WTC11 (cell line): ENCODE results near the gene FER. TPM values are rescaled to one million over a fixed set of nuclear protein-coding genes. Genes with fewer than 3 reads are reported as not detected.

Experiments used
- ATAC-seq: fragments of 200-7000 bp; cut with Tn5 transposase; 2 replicates; pipeline ENCODE4 v1.10.0; 2021; ENCODE audit warnings: mild to moderate bottlenecking, moderate library complexity
- CTCF ChIA-PET: fragments of 300-600 bp; sonication (Branson Sonifier 250); formaldehyde crosslinking; loops from one replicate; lab custom pipeline; 2021; ENCODE audit warnings: antibody characterized with exemption; lab: Charles Lee
- POLR2A ChIA-PET: fragments of 350-600 bp; sonication (Branson Sonifier 250); formaldehyde crosslinking; loops from one replicate; lab custom pipeline; 2021; ENCODE audit warnings: antibody characterized with exemption; lab: Charles Lee
- DNase-seq: peaks from one replicate; pipeline ENCODE4 v3.0.0; 2021; ENCODE audit warnings: low spot score
- H3K27ac Mint-ChIP-seq: 2 replicates; pipeline ENCODE4 v1.8.0; 2021; ENCODE audit warnings: mixed read lengths
- H3K27me3 Mint-ChIP-seq: 2 replicates; pipeline ENCODE4 v1.8.0; 2021; ENCODE audit warnings: low read depth, mild to moderate bottlenecking, moderate library complexity, mixed read lengths
- H3K36me3 Mint-ChIP-seq: 2 replicates; pipeline ENCODE4 v1.8.0; 2021; ENCODE audit warnings: mixed read lengths
- H3K4me1 Mint-ChIP-seq: 2 replicates; pipeline ENCODE4 v1.8.0; 2022; ENCODE audit warnings: mixed read lengths
- H3K4me3 Mint-ChIP-seq: 2 replicates; pipeline ENCODE4 v1.8.0; 2021; ENCODE audit warnings: mild to moderate bottlenecking, moderate library complexity, mixed read lengths
- H3K9me3 Mint-ChIP-seq: 2 replicates; pipeline ENCODE4 v1.8.0; 2021; ENCODE audit warnings: mixed read lengths
- ELF4 ChIP-seq: sonication (generic); formaldehyde crosslinking; IDR thresholded peaks from 2 replicates; pipeline ENCODE4 v1.8.1; 2022; ENCODE audit warnings: low read depth, mild to moderate bottlenecking, moderate library complexity, missing genetic modification reagents
- NR3C1 ChIP-seq: sonication (generic); formaldehyde crosslinking; conservative IDR thresholded peaks from 2 replicates; pipeline ENCODE4 v1.8.1; 2023; ENCODE audit warnings: low read depth, mild to moderate bottlenecking, missing genetic modification reagents
- SOX15 ChIP-seq: fragments of 250-450 bp; sonication (Bioruptor Pico); IDR thresholded peaks from 2 replicates; pipeline ENCODE4 v1.9.0; 2021; ENCODE audit warnings: mild to moderate bottlenecking
- ZNF121 ChIP-seq: sonication (generic); formaldehyde crosslinking; IDR thresholded peaks from 2 replicates; pipeline ENCODE4 v1.8.0; 2023; ENCODE audit warnings: missing genetic modification reagents
- ZNF138 ChIP-seq: sonication (generic); formaldehyde crosslinking; conservative IDR thresholded peaks from 2 replicates; pipeline ENCODE4 v1.8.1; 2022; ENCODE audit warnings: mild to moderate bottlenecking, moderate library complexity, missing genetic modification reagents
- ZNF317 ChIP-seq: sonication (generic); formaldehyde crosslinking; IDR thresholded peaks from 2 replicates; pipeline ENCODE4 v1.8.1; 2023; ENCODE audit warnings: low read depth, mild to moderate bottlenecking, moderate library complexity, missing genetic modification reagents, borderline replicate concordance
- total RNA-seq: library from RNA; stranded (reverse); gene quantifications from 3 replicates; pipeline ENCODE4 v1.2.3, GENCODE V29; 2021
- TF ChIP-seq, protein P1 (sequence below): sonication (generic); formaldehyde crosslinking; IDR thresholded peaks from 2 replicates; pipeline ENCODE4 v1.8.1; 2022; ENCODE audit warnings: low read depth, missing genetic modification reagents, borderline replicate concordance
- TF ChIP-seq, protein P2 (sequence below): sonication (generic); formaldehyde crosslinking; IDR thresholded peaks from 2 replicates; pipeline ENCODE4 v1.8.0; 2022; ENCODE audit warnings: mild to moderate bottlenecking, missing genetic modification reagents
- TF ChIP-seq, protein P3 (sequence below): fragments of 200-600 bp; IDR thresholded peaks from 2 replicates; pipeline ENCODE4 v1.8.0; 2022; ENCODE audit warnings: antibody characterized with exemption
- TF ChIP-seq, protein P4 (sequence below): fragments of 250-450 bp; sonication (Bioruptor Pico); IDR thresholded peaks from 2 replicates; pipeline ENCODE4 v1.9.0; 2021; ENCODE audit warnings: mild to moderate bottlenecking, borderline replicate concordance
- TF ChIP-seq, protein P5 (sequence below): fragments of 250-450 bp; sonication (Bioruptor Pico); IDR thresholded peaks from 2 replicates; pipeline ENCODE4 v1.9.0; 2021; ENCODE audit warnings: mild to moderate bottlenecking
- TF ChIP-seq, protein P6 (sequence below): sonication (generic); formaldehyde crosslinking; IDR thresholded peaks from 2 replicates; pipeline ENCODE4 v1.8.0; 2022; ENCODE audit warnings: mild to moderate bottlenecking, missing genetic modification reagents

The FER gene
- total RNA-seq, 1 experiment from 2014 or later, result 13.8 TPM

DNA sequence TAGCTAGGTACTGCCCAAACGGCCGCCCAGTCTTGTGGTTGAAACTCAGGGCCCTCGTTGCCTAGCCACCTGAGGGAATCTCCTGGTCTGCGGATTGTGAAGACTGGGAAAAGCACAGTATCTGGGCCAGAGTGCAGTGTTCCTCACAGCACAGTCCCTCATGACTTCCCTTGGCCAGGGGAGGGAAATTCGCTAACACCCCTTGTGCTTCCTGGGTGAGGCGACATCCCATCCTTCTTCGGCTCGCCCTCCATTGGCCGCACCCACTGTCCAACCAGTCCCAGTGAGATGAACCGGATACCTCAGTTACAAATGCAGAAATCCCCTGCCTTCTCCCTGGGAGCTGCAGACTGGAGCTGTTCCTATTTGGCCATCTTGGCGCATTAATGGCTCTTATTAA, 250.5 kb downstream of the FER start (continued):
- TF ChIP-seq ZNF317 (no peak), SOX15 (CRISPR knock-in tag) (no peak)
- TF ChIP-seq, protein P1, sequence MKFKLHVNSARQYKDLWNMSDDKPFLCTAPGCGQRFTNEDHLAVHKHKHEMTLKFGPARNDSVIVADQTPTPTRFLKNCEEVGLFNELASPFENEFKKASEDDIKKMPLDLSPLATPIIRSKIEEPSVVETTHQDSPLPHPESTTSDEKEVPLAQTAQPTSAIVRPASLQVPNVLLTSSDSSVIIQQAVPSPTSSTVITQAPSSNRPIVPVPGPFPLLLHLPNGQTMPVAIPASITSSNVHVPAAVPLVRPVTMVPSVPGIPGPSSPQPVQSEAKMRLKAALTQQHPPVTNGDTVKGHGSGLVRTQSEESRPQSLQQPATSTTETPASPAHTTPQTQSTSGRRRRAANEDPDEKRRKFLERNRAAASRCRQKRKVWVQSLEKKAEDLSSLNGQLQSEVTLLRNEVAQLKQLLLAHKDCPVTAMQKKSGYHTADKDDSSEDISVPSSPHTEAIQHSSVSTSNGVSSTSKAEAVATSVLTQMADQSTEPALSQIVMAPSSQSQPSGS (CRISPR knock-in tag), result no peak

DNA sequence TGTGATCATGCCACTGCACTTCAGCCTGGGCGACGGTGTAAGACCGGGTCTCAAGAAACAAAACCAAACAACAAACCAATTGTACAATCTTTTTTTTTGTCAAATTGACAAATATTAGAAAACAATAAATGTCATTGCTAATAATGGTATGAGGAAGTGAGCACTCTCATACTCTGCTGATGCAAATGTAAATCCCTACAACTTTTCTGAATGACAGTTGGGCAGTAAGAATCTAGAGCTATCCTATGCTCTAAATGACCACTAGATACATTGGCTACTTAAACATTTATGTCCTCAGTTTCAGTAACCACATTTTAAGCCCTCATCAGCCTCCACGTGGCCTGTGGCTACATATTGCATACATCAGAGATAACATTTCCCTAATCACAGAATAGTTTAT, 256.2 kb downstream of the FER start:
- peaks cover 4% of the 10 kb centered on the region; the same call in 1 of the 2 replicates for H3K9me3 Mint-ChIP-seq
- POLR2A ChIA-PET, result no interaction called here
- H3K27ac Mint-ChIP-seq, result no peak overlapping the region
- ATAC-seq (no peak), DNase-seq (no peak)
- H3K27me3 Mint-ChIP-seq, result no peaks in the 10 kb centered on the region
- CTCF ChIA-PET, result no interaction called here
- H3K4me3 Mint-ChIP-seq, result no peak overlapping the region
- no peaks in the 10 kb centered on the region; the same call in 1 of the 2 replicates for H3K36me3 Mint-ChIP-seq
- TF ChIP-seq NR3C1 (CRISPR knock-in tag), result no peak
- TF ChIP-seq, protein P2, sequence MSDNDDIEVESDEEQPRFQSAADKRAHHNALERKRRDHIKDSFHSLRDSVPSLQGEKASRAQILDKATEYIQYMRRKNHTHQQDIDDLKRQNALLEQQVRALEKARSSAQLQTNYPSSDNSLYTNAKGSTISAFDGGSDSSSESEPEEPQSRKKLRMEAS (CRISPR knock-in tag), result no peak
- TF ChIP-seq, protein P3, sequence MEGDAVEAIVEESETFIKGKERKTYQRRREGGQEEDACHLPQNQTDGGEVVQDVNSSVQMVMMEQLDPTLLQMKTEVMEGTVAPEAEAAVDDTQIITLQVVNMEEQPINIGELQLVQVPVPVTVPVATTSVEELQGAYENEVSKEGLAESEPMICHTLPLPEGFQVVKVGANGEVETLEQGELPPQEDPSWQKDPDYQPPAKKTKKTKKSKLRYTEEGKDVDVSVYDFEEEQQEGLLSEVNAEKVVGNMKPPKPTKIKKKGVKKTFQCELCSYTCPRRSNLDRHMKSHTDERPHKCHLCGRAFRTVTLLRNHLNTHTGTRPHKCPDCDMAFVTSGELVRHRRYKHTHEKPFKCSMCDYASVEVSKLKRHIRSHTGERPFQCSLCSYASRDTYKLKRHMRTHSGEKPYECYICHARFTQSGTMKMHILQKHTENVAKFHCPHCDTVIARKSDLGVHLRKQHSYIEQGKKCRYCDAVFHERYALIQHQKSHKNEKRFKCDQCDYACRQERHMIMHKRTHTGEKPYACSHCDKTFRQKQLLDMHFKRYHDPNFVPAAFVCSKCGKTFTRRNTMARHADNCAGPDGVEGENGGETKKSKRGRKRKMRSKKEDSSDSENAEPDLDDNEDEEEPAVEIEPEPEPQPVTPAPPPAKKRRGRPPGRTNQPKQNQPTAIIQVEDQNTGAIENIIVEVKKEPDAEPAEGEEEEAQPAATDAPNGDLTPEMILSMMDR, result no peak
- TF ChIP-seq ZNF138 (CRISPR knock-in tag), result no peak
- TF ChIP-seq ZNF121 (CRISPR knock-in tag), result no peak
- TF ChIP-seq, protein P4, sequence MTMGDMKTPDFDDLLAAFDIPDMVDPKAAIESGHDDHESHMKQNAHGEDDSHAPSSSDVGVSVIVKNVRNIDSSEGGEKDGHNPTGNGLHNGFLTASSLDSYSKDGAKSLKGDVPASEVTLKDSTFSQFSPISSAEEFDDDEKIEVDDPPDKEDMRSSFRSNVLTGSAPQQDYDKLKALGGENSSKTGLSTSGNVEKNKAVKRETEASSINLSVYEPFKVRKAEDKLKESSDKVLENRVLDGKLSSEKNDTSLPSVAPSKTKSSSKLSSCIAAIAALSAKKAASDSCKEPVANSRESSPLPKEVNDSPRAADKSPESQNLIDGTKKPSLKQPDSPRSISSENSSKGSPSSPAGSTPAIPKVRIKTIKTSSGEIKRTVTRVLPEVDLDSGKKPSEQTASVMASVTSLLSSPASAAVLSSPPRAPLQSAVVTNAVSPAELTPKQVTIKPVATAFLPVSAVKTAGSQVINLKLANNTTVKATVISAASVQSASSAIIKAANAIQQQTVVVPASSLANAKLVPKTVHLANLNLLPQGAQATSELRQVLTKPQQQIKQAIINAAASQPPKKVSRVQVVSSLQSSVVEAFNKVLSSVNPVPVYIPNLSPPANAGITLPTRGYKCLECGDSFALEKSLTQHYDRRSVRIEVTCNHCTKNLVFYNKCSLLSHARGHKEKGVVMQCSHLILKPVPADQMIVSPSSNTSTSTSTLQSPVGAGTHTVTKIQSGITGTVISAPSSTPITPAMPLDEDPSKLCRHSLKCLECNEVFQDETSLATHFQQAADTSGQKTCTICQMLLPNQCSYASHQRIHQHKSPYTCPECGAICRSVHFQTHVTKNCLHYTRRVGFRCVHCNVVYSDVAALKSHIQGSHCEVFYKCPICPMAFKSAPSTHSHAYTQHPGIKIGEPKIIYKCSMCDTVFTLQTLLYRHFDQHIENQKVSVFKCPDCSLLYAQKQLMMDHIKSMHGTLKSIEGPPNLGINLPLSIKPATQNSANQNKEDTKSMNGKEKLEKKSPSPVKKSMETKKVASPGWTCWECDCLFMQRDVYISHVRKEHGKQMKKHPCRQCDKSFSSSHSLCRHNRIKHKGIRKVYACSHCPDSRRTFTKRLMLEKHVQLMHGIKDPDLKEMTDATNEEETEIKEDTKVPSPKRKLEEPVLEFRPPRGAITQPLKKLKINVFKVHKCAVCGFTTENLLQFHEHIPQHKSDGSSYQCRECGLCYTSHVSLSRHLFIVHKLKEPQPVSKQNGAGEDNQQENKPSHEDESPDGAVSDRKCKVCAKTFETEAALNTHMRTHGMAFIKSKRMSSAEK, result no peak
- no peak for TF ChIP-seq ELF4 (CRISPR knock-in tag)
- no peaks in the 10 kb centered on the region for H3K4me1 Mint-ChIP-seq

DNA sequence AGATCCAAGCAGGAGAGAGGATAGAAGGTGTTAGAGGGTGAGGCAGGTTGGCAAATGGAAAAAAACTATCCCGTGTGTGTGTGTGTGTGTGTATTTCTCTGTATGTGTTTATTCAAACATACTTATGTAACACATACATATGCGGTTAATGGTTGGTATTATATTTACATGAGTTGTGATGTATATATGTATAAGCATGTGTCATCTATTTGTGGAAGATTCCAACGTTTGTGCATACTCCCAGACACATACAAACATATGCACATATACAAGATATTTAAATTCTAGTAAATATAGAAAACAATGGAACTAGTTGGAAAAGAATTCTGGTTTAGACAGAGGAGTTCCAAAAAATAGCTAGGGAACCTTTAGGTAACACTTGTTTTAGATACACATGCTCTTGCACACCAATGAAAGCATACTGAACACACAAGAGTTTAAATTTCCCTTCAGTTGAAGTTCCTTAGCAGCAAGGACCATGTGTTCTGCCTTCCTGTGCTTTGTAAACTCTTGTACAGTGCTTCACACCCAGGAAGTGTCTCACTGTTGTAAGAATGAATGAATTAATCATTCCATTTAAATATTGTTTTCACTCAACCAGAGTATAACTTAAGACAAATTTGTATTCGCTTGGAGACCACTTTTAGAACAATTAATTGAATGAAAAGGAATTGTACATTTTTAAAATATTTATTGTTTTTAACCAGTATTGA, 257.8 kb downstream of the FER start:
- Mint-ChIP-seq H3K9me3 (peaks cover 6% of the 10 kb centered on the region; the same call in 1 of the 2 replicates), H3K4me1 (no peaks in the 10 kb centered on the region), H3K36me3 (no peaks in the 10 kb centered on the region; the same call in 1 of the 2 replicates), H3K27ac (no peak overlapping the region), H3K27me3 (no peaks in the 10 kb centered on the region), H3K4me3 (no peak overlapping the region)
- ATAC-seq, result no peak
- TF ChIP-seq, protein P5, sequence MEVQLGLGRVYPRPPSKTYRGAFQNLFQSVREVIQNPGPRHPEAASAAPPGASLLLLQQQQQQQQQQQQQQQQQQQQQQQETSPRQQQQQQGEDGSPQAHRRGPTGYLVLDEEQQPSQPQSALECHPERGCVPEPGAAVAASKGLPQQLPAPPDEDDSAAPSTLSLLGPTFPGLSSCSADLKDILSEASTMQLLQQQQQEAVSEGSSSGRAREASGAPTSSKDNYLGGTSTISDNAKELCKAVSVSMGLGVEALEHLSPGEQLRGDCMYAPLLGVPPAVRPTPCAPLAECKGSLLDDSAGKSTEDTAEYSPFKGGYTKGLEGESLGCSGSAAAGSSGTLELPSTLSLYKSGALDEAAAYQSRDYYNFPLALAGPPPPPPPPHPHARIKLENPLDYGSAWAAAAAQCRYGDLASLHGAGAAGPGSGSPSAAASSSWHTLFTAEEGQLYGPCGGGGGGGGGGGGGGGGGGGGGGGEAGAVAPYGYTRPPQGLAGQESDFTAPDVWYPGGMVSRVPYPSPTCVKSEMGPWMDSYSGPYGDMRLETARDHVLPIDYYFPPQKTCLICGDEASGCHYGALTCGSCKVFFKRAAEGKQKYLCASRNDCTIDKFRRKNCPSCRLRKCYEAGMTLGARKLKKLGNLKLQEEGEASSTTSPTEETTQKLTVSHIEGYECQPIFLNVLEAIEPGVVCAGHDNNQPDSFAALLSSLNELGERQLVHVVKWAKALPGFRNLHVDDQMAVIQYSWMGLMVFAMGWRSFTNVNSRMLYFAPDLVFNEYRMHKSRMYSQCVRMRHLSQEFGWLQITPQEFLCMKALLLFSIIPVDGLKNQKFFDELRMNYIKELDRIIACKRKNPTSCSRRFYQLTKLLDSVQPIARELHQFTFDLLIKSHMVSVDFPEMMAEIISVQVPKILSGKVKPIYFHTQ (CRISPR knock-in tag), result no peak
- TF ChIP-seq, protein P6, sequence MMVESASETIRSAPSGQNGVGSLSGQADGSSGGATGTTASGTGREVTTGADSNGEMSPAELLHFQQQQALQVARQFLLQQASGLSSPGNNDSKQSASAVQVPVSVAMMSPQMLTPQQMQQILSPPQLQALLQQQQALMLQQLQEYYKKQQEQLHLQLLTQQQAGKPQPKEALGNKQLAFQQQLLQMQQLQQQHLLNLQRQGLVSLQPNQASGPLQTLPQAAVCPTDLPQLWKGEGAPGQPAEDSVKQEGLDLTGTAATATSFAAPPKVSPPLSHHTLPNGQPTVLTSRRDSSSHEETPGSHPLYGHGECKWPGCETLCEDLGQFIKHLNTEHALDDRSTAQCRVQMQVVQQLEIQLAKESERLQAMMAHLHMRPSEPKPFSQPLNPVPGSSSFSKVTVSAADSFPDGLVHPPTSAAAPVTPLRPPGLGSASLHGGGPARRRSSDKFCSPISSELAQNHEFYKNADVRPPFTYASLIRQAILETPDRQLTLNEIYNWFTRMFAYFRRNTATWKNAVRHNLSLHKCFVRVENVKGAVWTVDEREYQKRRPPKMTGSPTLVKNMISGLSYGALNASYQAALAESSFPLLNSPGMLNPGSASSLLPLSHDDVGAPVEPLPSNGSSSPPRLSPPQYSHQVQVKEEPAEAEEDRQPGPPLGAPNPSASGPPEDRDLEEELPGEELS (CRISPR knock-in tag), result no peak
- ChIA-PET POLR2A (no interaction called here), CTCF (no interaction called here)
- DNase-seq, result no peak
